Measurements from ENCODE around the gene MDM4.

Gene MDM4

GRCh38 chr1:204581759-204582158 lies 65.6 kb downstream of the MDM4 start:
- DNase-seq = no peak

DNA sequence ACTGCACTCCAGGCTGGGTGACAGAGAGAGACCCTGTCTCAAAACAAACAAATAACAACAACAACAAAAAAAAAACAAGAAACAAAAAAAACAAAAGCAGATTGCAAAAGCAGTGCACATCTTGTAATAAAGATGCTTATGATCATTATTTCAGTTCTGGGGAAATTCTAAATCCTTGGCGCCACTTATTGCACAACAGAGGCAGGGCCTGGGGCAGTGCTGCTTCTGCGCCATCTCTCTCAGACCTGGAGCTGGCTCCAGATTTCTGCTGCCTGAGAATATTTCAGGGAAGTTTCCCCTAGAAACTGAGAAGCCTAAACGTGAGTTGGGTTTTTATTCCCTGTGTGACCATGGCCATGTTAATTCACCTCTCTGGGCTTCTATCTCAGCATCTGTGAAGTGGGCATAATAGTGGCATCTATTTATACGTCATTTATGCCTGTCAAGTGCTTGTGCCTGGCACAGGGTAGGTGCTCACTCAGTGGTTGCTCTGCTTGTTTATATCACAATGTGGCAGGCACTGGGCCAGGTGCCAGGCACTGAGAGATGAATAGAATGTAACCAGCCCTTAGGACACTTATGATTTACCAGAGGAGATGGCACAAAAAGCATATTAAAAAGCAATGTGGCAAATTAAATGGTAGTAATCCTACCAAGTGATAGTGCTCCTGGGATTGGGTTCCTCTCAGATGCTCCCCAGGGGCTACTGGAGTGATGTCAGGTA lies 67.9 kb downstream of the MDM4 start:
- DNase-seq = no peak

GRCh38 chr1:204584699-204585372 lies 68.6 kb downstream of the MDM4 start:
- peak; percentile 31 for DNase-seq

GRCh38 chr1:204587621-204588020 lies 71.4 kb downstream of the MDM4 start:
- no peak for DNase-seq

DNA sequence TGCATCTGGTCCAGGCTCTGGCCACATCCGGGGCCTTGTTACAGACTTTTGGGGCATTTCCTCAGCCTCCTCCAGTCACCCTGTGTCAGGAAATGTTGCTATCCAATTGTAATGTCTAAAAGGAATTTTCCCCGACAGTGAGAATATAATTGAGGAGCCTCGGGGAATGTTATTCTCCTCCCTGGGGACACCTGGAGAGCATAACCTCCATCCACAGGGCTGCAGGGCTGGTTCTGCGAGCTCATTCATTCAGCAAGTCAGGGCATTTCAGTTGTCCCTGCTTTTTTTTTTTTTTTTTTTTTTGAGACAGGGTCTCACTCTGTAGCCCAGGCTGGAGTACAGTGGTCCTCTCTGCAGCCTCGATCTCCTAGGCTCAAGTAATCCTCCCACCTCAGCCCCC lies 72.6 kb downstream of the MDM4 start:
- DNase-seq = no peak

- DNase-seq = no peak
Observed at GRCh38 chr1:204589409-204590038, 73.3 kb downstream of the MDM4 start.

DNA sequence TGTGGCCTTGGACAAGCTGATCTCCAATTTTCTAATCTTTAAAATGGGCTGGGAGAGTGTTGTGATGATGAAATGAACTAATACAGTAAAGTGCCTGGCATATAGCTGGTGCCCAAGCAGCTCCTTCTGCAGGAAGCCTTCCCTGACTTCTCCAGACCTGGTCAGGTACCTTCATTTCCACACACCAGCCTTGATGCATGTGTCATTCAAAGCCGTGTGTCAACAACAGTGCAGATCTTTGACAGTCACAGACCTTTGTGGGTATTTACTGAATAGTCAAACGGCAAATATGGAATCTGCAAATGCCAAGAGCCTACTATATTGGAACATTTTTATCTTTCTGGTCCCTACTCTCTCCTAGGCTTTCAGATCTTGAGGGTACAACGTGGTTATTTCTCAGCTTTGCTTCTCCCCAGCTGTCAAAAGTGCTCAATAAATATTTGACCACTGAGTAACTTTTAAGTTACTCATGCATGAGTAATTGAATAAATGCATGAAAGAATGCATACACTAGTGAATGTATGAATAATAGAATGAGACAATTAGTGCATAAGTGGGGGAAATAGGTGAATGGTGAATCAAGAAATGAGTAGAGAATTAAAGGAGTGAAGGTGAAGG lies 75.4 kb downstream of the MDM4 start:
- no peak for DNase-seq

- DNase-seq = no peak
Observed at GRCh38 chr1:204592246-204592948, 76.2 kb downstream of the MDM4 start.

- no peak for DNase-seq
Observed at GRCh38 chr1:204598319-204598969, 82.2 kb downstream of the MDM4 start.

DNA sequence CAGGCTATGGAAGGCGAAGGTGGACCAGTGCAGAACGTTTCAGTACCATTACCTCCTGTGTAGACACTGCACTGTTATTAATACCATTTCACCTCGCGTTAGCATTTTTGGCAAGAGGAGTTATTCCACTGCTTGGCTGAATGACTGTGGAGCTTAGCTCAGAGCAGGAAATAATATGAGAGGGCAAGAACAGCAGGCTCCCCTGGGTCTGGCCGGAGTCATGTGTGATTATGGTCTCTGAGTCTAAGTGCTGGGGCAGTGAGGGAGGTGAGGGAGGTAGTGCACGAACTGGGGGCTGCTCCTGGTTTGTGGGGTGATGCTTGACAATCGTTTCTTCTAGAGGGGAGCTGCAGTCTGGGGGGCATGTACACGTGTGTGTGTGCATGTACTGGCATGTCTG lies 82.9 kb downstream of the MDM4 start:
- DNase-seq = no peak

DNA sequence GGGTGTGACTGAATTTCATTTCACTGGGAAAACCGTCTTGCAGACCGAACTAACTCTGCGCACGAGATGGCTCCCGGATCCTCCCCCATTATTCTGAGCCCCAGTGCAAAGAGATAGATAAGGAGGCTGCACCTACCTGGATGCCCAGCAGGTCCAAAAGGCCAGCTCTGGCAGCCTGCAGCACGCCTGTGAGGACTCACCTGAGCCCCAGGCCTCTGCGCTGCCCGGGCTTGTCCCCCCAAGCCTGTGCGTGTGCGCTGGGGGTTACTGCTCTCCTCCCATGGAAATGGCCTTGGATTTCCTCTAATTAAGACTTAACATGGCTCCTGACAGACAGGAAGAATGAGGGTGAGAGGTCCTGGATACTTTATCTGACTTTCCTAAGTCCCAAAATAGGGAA lies 83.4 kb downstream of the MDM4 start:
- no peak for DNase-seq

DNA sequence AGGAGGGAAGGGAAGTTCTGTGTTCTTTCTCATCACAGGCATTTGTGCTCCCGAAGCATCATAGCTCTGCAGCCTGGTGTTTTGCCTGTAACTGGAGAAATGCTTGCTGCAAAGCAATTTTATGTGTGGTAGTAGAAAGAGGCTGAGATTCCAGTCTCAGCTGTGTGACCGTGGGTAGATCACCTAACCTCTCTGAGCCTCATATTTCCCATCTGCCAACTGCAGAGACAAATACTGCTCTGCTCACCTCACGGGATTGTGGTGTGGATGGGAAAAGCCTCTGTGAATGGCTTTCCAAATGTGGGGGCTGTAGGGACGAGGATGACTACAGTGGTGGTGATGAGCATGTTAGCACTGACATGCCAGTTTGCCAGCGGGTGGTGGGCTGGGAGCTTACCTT lies 84.0 kb downstream of the MDM4 start:
- DNase-seq = no peak

DNA sequence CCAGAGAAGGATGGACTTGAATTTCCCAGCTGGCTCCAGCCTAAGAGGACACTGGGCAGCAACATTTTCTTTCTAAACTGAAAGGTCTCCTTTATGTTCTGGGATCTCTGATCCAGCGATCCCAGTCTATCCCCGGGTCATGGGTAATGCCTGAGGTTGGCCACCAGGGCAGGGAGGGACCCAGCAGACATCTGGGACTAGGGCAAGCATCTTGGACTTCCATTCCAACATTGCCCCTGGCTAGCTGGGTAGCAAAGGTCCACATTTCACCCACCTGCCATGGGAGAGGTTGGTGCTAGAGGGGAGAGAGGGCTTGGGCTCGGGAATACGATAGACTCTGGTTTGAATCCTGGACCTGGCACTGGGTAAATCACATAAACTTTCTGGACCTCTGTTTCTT lies 84.8 kb downstream of the MDM4 start:
- no peak for DNase-seq

DNA sequence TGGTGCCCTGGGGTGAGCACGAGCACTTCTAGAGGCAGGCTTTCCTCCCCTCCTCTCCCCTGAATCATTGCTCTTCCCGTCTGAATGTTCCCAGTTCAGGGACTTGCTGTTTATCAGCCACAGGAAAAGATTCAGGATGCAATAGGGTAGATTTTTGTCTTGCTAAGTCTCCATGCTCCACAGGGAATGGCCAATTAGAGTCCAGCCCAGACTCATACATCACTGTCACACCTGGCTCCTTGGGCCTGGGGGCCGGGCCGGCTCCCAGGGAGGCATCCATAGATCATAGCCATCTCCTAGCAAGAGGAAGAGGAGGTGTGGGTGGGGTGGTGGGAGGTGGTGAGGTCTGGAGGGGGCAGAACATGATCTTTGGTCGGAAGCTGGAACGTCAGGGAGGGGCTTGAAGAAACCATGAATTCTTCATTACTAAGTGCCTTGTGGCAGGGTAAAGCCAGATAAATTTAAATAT lies 85.9 kb downstream of the MDM4 start:
- no peak for DNase-seq

GRCh38 chr1:204602871-204603542 lies 86.8 kb downstream of the MDM4 start:
- DNase-seq = no peak

DNA sequence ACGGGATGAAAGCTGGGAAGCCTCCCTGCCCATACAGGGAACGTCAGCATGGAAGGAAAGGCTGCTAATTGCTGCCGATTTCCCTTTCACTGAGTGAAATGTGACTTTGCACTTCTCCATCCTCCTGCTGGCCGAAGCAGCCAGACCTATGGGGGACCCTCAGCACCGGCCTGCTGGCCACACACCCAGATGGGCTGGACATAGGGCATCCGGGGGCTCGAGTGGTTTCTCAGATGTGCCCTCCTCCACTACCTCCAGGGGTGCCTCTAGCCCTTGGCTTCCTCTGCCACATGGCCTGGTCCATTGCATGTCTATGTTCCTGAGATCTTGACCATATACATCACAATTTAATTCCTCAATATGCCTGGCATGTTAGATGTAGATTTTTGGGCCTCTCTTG lies 89.6 kb downstream of the MDM4 start:
- DNase-seq = no peak

Measured in CD4-positive, alpha-beta T cell treated with Interleukin-10 for 1 hour (primary cell).